HG02938 (cell line): ENCODE data around the gene PDIA2.
"Not testable (repeated sequence)": the region's sequence is repeated elsewhere in the genome, so short reads cannot be mapped to it uniquely, and the experiment has no call there.

Source experiments
- ATAC-seq: cut with Tn5 transposase; IDR thresholded peaks from one replicate; pipeline ENCODE4 v1.9.1; 2021; ENCODE audit warnings: mild to moderate bottlenecking, moderate library complexity; ENCODE audit not compliant: unreplicated experiment

PDIA2 gene

DNA sequence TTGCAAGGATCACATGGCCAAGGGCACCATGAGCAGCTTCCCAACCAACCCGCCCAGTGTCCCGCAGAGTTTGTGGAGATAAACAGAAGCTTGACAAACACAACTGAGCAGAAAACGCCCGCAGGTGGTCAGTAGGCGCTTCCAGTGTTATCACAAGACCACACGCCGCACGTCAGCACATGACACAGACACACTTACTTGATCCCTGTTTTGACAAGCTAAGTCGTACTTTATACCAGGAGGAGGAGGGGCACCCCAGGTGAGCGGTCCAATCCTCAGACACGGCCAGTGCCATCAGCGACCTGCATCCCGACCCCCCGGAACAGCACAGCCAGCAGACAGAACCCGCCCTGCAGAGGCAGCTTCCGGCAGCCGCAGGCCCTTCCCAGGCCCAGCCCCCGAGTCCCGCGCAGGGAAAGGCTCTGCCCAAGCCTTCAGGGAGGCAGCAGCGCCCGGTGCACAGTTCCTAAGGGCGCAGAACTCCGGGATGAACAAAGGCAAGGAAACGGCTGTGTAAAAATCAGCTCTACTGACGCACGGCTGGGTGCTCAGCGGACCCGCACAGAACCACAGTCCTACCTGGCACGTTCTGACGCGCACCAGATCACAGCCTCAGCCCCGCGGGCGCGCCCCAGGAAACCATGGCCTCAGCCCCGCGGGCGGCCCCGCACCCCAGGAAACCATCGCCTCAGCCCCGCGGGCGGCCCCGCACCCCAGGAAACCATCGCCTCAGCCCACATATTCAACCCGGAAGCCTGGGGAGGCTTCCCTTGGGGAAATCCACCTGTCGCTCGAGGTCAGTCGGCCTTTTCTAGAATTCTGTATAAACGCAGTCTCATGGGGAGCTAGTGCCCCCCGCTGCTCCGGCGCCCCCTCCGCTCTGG lies 41.7 kb downstream of the PDIA2 start:
- no peak for ATAC-seq

DNA sequence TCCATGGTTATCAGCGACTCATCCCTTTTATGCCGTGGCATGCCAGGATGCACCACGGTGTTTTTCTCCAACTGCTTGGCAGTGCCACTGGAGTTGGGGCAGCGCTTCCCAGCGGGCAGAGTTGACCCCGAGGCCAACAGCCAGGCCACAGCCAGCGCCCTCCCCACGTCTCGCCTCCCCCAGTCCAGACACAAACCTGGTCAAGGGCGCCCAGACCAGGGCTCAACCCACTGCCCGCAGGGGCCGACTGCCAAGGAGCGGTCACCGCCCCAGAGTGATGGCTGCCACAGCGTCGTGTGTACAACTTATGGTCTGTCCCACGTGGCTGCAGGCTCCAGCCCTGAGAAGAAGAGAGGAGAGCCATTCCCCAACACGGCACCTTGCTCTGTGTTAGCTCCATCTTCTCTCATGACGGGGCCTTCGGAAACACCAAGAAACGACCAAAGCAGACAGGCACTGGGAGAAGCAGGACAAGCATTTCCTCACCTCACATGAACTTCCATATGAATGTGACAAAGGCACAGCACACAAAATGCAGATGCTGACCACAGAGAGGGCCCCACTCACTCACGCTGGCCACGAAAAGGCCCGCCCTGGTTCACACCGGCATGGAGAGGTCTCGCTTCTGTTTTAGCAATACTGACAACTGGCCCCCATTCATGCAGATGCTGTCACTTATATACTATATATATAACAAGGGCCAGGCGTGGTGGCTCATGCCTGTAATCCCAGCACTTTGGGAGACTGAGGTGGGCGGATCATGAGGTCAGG lies 42.6 kb downstream of the PDIA2 start:
- ATAC-seq: no peak

- no peak for ATAC-seq
These were observed 47.8 kb downstream of the PDIA2 start for GRCh38 chr16:330741-331140.

DNA sequence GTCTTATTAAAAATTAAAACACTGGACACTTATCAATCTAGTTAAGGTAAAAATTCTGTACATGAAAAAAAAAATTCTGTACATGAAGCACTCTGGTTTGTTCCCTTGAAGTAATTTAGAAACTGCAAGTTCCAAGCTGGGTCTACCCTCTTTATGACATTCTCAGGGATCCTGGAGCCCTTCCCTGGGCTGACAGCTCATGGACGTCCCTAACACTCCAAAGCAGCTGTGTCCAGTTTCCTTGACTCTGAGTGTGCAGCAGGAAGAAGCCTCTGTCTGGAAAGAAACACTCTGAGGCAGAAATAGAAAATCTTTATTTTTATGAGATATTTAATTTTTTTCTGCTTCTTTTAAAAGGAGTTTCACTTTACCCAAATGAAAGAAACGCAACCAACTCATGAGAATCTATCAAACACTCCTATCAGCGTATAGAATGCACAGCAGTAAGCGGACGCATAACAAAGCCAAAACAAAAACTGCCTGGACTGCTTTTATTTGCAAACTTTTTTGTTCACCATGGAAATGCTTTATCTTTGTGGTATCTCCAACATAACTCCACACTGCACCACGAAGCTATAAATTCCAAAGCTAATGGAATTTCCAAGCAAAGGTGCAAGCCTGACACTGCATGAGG lies 48.3 kb downstream of the PDIA2 start:
- ATAC-seq: not testable (repeated sequence)

- ATAC-seq: no peak
These were observed 50.6 kb downstream of the PDIA2 start for GRCh38 chr16:333406-334094.

GRCh38 chr16:334164-334832 lies 51.3 kb downstream of the PDIA2 start:
- ATAC-seq: not testable (repeated sequence)

DNA sequence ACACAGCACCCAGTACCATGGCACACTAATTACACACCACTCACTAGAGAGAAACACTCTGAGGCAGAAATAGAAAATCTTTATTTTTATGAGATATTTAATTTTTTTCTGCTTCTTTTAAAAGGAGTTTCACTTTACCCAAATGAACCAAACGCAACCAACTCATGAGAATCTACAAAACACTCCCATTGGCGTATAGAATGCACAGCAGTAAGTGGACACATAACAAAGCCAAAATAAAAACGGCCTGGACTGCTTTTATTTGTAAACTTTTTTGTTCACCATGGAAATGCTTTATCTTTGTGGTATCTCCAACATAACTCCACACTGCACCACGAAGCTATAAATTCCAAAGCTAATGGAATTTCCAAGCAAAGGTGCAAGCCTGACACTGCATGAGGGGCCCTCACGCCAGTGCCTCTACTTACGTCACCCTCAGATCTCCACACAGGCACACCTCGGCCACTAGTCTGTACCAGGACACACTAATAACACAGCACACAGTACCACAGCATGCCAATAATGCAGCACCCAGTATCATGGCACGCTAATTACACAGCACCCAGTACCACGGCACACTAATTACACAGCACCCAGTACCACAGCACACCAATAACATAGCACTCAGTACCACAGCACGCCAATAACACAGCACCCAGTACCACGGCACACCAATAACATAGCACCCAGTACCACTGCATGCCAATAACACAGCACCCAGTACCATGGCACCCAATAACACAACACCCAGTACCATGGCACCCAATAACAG lies 52.1 kb downstream of the PDIA2 start:
- not testable (repeated sequence) for ATAC-seq

GRCh38 chr16:336269-336668 lies 53.3 kb downstream of the PDIA2 start:
- no peak for ATAC-seq
